ENCODE data around the gene LMO3.

The LMO3 gene

GRCh38 chr12:16560273-16560672 lies 45.7 kb downstream of the LMO3 start:
- no peak for TF ChIP-seq ESRRG (CRISPR knock-in tag; IDR thresholded peaks at IDR 0.05)
- TF ChIP-seq ZFP30 (CRISPR knock-in tag; IDR thresholded peaks at IDR 0.05), result no peak
- no peak for TF ChIP-seq CREB5 (CRISPR knock-in tag; IDR thresholded peaks at IDR 0.05; ENCODE audit: low read depth)
- TF ChIP-seq PPARA (CRISPR knock-in tag; IDR thresholded peaks at IDR 0.05; ENCODE audit: borderline replicate concordance), result no peak
- TF ChIP-seq ISL1 (CRISPR knock-in tag; IDR thresholded peaks at IDR 0.05), result no peak
- TF ChIP-seq ZNF8 (CRISPR knock-in tag; IDR thresholded peaks at IDR 0.05), result no peak
- TF ChIP-seq RARB (CRISPR knock-in tag; IDR thresholded peaks at IDR 0.05), result no peak
- TF ChIP-seq CSDC2 (CRISPR knock-in tag; IDR thresholded peaks at IDR 0.05), result no peak
- TF ChIP-seq ZNF565 (CRISPR knock-in tag; conservative IDR thresholded peaks at IDR 0.05; ENCODE audit: low read depth), result no peak
- no peak for TF ChIP-seq CSRNP3 (CRISPR knock-in tag; IDR thresholded peaks at IDR 0.05)
- no peak for TF ChIP-seq TSHZ2 (CRISPR knock-in tag; IDR thresholded peaks at IDR 0.05)
- no peak for TF ChIP-seq BACH2 (CRISPR knock-in tag; IDR thresholded peaks at IDR 0.05; ENCODE audit: borderline replicate concordance)
- TF ChIP-seq PATZ1 (CRISPR knock-in tag; IDR thresholded peaks at IDR 0.05; ENCODE audit: borderline replicate concordance), result no peak
- TF ChIP-seq TOX (CRISPR knock-in tag; IDR thresholded peaks at IDR 0.05; ENCODE audit: borderline replicate concordance), result no peak
- no peak for TF ChIP-seq ZC3H10 (CRISPR knock-in tag; IDR thresholded peaks at IDR 0.05)
- no peak for TF ChIP-seq ZNF70 (CRISPR knock-in tag; IDR thresholded peaks at IDR 0.05)
- no peak for TF ChIP-seq POU6F1 (CRISPR knock-in tag; IDR thresholded peaks at IDR 0.05; ENCODE audit: borderline replicate concordance, low read depth)
- no peak for TF ChIP-seq ZFP3 (CRISPR knock-in tag; IDR thresholded peaks at IDR 0.05)
- TF ChIP-seq ARNTL (CRISPR knock-in tag; IDR thresholded peaks at IDR 0.05; ENCODE audit: borderline replicate concordance, low read depth), result no peak
- TF ChIP-seq SNAI2 (CRISPR knock-in tag; IDR thresholded peaks at IDR 0.05), result no peak
- ATAC-seq, result no peak

- TF ChIP-seq RARB (CRISPR knock-in tag; IDR thresholded peaks at IDR 0.05) (no peak), ZFP30 (CRISPR knock-in tag; IDR thresholded peaks at IDR 0.05) (no peak), CSDC2 (CRISPR knock-in tag; IDR thresholded peaks at IDR 0.05) (no peak), GLIS3 (CRISPR knock-in tag; IDR thresholded peaks at IDR 0.05) (no peak), ARNTL (CRISPR knock-in tag; IDR thresholded peaks at IDR 0.05; ENCODE audit: borderline replicate concordance, low read depth) (no peak), ZNF565 (CRISPR knock-in tag; conservative IDR thresholded peaks at IDR 0.05; ENCODE audit: low read depth) (no peak), PPARA (CRISPR knock-in tag; IDR thresholded peaks at IDR 0.05; ENCODE audit: borderline replicate concordance) (no peak), CSRNP3 (CRISPR knock-in tag; IDR thresholded peaks at IDR 0.05) (no peak), OSR1 (CRISPR knock-in tag; IDR thresholded peaks at IDR 0.05) (no peak), ZNF70 (CRISPR knock-in tag; IDR thresholded peaks at IDR 0.05) (no peak)
- no peak for ATAC-seq
These were observed 50.3 kb downstream of the LMO3 start for GRCh38 chr12:16555630-16556029.

All from SK-N-SH treated with all-trans-retinoic acid at 6 μM for 48 hours (cell line).